Measurements from ENCODE around the gene ITPR3. TPM values are rescaled to one million over a fixed set of nuclear protein-coding genes. Genes with fewer than 3 reads are reported as not detected.

Gene ITPR3
- total and polyA plus RNA-seq, 2 of the 13 experiments (the other 11 are each of a cell fraction or from before 2014, with no cell fraction given), result 3.8 to 21.4 TPM

DNA sequence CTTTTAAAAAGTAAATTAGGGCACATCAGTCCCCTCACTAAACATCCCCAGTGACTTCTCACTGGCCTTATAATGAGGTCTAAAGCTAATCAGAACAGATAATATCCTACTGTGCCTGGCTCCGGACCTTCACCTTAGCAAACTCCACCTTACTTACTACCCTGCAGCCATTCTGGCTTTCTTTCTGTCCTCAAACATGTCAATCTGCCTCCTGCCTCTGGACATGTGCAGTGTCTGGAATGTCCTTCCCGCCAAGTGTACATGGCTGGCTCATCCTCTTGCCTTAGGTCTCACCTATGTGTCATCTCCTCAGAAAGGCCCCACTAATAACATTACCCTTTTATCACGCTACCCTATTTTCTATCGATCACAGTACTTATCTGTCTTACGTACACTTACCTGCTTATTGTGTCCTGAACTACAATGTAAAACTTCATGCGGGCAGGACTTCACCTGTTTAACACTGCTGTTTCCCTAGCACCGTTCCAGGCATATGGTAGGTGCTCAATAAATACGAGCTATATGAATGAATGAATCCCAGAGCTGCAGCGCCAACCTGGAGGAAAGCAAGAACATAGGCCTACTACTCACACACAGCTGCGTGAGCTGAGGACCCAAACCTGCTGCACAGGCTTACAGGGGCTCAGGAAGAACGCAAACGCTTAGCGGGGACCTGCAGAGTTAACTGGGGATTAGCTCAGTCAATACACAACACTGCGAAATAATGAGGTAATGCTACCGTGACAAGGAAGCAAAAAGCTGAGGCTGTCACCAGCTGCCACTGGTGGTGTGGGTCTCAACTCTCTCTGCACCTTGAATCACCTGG lies 89.4 kb downstream of the ITPR3 start:
- POLR2A ChIA-PET, result interaction anchor here (0.8 to 2.6 kb wide), 30 partner anchors 9 to 739 kb away, joined by 3 to 61 read pairs (median 9); partner anchors contain the start of genes BAK1, IP6K3, LEMD2 and ZBTB22
- no peaks in the 10 kb centered on the region for H3K9me3 ChIP-seq (ENCODE audit: low read length)
- H3K27ac ChIP-seq (ENCODE audit: extremely low read length, insufficient read depth, low read length), result peak overlapping the region; percentile 93
- CTCF ChIA-PET (ENCODE audit: low intra/inter-chr PET ratio, low total read pairs), result interaction anchor here (1.8 kb wide), 1 partner anchor 52 kb away, joined by 13 read pairs; no protein-coding TSS in a partner anchor
- in situ Hi-C loops (cut with HindIII; ENCODE audit: extremely low pct_ligation_motif_present, low pct_unique_long_range_greater_than_20kb), result loop anchor here (5.0 kb wide), 1 partner anchor 52 kb away; no protein-coding TSS in a partner anchor
- intact Hi-C loops (cut with micrococcal nuclease; ENCODE audit: unreplicated experiment), result loop anchor here (1.0 kb wide), 2 partner anchors 34 to 52 kb away; no protein-coding TSS in a partner anchor
- no peaks in the 10 kb centered on the region; a peak in 1 of 5 replicates for H3K27me3 ChIP-seq (ENCODE audit: control insufficient read depth in 1 of 2, insufficient read depth in 2 of 2, low read length in 2 of 2)
- peak; percentile 31 for DNase-seq (ENCODE audit: low spot score)
- peaks cover 61% of the 10 kb centered on the region for H3K4me1 ChIP-seq (ENCODE audit: insufficient read depth, low read length)
- H3K79me2 ChIP-seq (ENCODE audit: insufficient read depth, low read length), result peaks cover 17% of the 10 kb centered on the region
- WGBS (ENCODE audit: low lambda C conversion rate), result 83% methylated on average over 15 of the region's 15 CpGs
- H3K9ac ChIP-seq (ENCODE audit: insufficient read depth, low read depth, low read length), result peak overlapping the region; percentile 93
- TSS peak; percentile 58 for BruUV-seq (replicated peaks)
- peak; percentile 9; the same call in 2 of the 3 replicates for ATAC-seq
- peaks cover 3 to 23% of the 10 kb centered on the region in 2 experiments; a peak in 4 of 5 replicates for H3K36me3 ChIP-seq (replicated peaks in 1 of 2; ENCODE audit: control insufficient read depth in 1 of 2, insufficient read depth in 2 of 2, low read length in 2 of 2)
- H2AFZ ChIP-seq (ENCODE audit: low read length), result no peak overlapping the region
- no peaks in the 10 kb centered on the region; the same call in 1 of the 2 replicates for H4K20me1 ChIP-seq (ENCODE audit: insufficient read depth, low read length)
- FAIRE-seq, result no peak
- H3K4me3 ChIP-seq (replicated peaks in 1 of 3; ENCODE audit: insufficient read depth in 1 of 3, low read depth in 2 of 3, low read length in 3 of 3), result peak overlapping the region; percentile 75 to 83 (median 75)
- H3K4me2 ChIP-seq (ENCODE audit: low read depth, low read length), result peak overlapping the region; percentile 85
- TF ChIP-seq ZNF644 (CRISPR knock-in tag; IDR thresholded peaks at IDR 0.05; ENCODE audit: low read depth), result no peak
- no peak for TF ChIP-seq ZFP82 (CRISPR knock-in tag; IDR thresholded peaks at IDR 0.05; ENCODE audit: borderline replicate concordance)
- TF ChIP-seq ZC3H4 (CRISPR knock-in tag; IDR thresholded peaks at IDR 0.05; ENCODE audit: borderline replicate concordance), result peak; percentile 27; the same call in 1 of the 2 replicates
- TF ChIP-seq, protein P1, sequence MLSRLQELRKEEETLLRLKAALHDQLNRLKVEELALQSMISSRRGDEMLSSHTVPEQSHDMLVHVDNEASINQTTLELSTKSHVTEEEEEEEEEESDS (CRISPR knock-in tag; IDR thresholded peaks at IDR 0.05; ENCODE audit: borderline replicate concordance), result peak; percentile 61; the same call in 1 of the 2 replicates
- TF ChIP-seq, protein P2, sequence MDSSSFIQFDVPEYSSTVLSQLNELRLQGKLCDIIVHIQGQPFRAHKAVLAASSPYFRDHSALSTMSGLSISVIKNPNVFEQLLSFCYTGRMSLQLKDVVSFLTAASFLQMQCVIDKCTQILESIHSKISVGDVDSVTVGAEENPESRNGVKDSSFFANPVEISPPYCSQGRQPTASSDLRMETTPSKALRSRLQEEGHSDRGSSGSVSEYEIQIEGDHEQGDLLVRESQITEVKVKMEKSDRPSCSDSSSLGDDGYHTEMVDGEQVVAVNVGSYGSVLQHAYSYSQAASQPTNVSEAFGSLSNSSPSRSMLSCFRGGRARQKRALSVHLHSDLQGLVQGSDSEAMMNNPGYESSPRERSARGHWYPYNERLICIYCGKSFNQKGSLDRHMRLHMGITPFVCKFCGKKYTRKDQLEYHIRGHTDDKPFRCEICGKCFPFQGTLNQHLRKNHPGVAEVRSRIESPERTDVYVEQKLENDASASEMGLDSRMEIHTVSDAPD (CRISPR knock-in tag; IDR thresholded peaks at IDR 0.05), result peak; percentile 43; the same call in 1 of the 2 replicates
- TF ChIP-seq MXI1 (IDR thresholded peaks at IDR 0.05; ENCODE audit: borderline replicate concordance, low read depth, low read length), result no peak
- TF ChIP-seq KLF13 (CRISPR knock-in tag; IDR thresholded peaks at IDR 0.05), result no peak
- 0 out of 2 replicates have a peak, but pooled peaks have one; percentile 51 for TF ChIP-seq ZFP90 (CRISPR knock-in tag; IDR thresholded peaks at IDR 0.05; ENCODE audit: borderline replicate concordance)
- peak; percentile 55; the same call in 1 of the 2 replicates for TF ChIP-seq ZBTB38 (CRISPR knock-in tag; IDR thresholded peaks at IDR 0.05)
- TF ChIP-seq ZNF556 (CRISPR knock-in tag; IDR thresholded peaks at IDR 0.05; ENCODE audit: borderline replicate concordance), result 0 out of 2 replicates have a peak, but pooled peaks have one; percentile 2
- TF ChIP-seq, protein P3, sequence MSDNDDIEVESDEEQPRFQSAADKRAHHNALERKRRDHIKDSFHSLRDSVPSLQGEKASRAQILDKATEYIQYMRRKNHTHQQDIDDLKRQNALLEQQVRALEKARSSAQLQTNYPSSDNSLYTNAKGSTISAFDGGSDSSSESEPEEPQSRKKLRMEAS (IDR thresholded peaks at IDR 0.05), result peak; percentile 50; the same call in 1 of the 2 replicates
- TF ChIP-seq, protein P4, sequence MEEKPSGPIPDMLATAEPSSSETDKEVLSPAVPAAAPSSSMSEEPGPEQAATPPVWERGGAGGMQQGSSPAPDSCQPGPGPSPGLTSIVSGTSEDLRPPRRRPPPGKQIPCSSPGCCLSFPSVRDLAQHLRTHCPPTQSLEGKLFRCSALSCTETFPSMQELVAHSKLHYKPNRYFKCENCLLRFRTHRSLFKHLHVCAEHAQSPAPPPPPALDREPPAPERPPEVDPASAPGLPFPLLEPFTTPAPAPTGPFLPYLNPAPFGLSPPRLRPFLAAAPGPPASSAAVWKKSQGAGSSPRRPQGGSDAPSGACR (CRISPR knock-in tag; IDR thresholded peaks at IDR 0.05), result 0 out of 2 replicates have a peak, but pooled peaks have one; percentile 51
- no peak for TF ChIP-seq ZEB1 (IDR thresholded peaks at IDR 0.05; ENCODE audit: insufficient replicate concordance, low read depth)
- 0 out of 2 replicates have a peak, but pooled peaks have one; percentile 1 for TF ChIP-seq RFXANK (CRISPR knock-in tag; IDR thresholded peaks at IDR 0.05)
- 0 out of 2 replicates have a peak, but pooled peaks have one; percentile 50 for TF ChIP-seq GLI4 (CRISPR knock-in tag; IDR thresholded peaks at IDR 0.05; ENCODE audit: borderline replicate concordance)
- TF ChIP-seq ATRX (CRISPR knock-in tag; IDR thresholded peaks at IDR 0.05; ENCODE audit: borderline replicate concordance), result 0 out of 2 replicates have a peak, but pooled peaks have one; percentile 48
- 0 out of 2 replicates have a peak, but pooled peaks have one; percentile 53 for TF ChIP-seq PRMT3 (CRISPR knock-in tag; IDR thresholded peaks at IDR 0.05; ENCODE audit: borderline replicate concordance, low read depth)
- TF ChIP-seq, protein P5, sequence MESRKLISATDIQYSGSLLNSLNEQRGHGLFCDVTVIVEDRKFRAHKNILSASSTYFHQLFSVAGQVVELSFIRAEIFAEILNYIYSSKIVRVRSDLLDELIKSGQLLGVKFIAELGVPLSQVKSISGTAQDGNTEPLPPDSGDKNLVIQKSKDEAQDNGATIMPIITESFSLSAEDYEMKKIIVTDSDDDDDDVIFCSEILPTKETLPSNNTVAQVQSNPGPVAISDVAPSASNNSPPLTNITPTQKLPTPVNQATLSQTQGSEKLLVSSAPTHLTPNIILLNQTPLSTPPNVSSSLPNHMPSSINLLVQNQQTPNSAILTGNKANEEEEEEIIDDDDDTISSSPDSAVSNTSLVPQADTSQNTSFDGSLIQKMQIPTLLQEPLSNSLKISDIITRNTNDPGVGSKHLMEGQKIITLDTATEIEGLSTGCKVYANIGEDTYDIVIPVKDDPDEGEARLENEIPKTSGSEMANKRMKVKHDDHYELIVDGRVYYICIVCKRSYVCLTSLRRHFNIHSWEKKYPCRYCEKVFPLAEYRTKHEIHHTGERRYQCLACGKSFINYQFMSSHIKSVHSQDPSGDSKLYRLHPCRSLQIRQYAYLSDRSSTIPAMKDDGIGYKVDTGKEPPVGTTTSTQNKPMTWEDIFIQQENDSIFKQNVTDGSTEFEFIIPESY (CRISPR knock-in tag; IDR thresholded peaks at IDR 0.05), result peak; percentile 90

Measured in HepG2 (cell line).